GM23248 (cell line): Measurements from ENCODE around the gene UBE2S.

Experiments
- EZH2 ChIP-seq: fragments of 200-600 bp; sonication (generic); IDR thresholded peaks from 2 replicates; pipeline ENCODE4 v1.6.1; 2018; ENCODE audit warnings: antibody characterized with exemption, mild to moderate bottlenecking; ENCODE audit not compliant: insufficient read depth, poor library complexity, severe bottlenecking
- EZH2phosphoT487 ChIP-seq: fragments of 200-600 bp; sonication (generic); IDR thresholded peaks from 2 replicates; pipeline ENCODE4 v1.6.1; 2018; ENCODE audit warnings: antibody characterized with exemption, moderate library complexity, mild to moderate bottlenecking, low read depth; ENCODE audit not compliant: insufficient read depth

DNA sequence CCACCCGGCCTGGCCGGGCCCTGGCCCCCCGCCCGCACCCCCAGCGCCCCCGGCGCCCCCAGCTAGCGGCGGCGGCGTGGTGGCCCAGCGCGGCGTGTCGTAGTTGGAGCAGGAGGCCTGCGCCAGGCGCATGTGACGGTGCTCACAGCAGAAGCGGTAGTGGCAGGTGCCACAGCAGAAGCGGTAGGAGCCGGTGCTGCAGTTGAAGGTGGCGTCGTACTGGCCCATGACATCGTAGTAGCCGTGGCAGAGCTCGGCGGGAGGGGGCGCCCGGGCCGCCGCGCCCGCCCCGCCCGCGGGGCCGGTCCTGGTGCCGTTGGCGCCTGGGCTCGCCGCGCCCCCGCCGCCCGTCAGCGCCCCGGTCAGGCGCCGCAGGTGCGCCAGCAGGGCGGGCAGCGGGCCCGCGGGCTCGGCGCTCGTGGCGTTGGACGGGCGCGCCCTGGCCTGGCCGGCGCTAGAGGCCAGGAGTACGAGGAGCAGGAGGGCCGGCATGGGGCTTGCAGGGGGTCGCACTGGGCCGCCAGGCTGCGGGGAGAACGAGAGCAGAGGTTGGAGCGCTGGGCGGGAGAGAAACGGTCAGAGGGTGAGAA lies 34.9 kb upstream of the UBE2S start:
- TF ChIP-seq EZH2phosphoT487 (no peak), EZH2 (no peak)
